WTC11 (cell line): ENCODE results near the gene TMEM178B. TPM values are rescaled to one million over a fixed set of nuclear protein-coding genes. Genes with fewer than 3 reads are reported as not detected.
"Not testable (repeated sequence)": the region's sequence is repeated elsewhere in the genome, so short reads cannot be mapped to it uniquely, and the experiment has no call there.

Experiments
- ATAC-seq: fragments of 200-7000 bp; cut with Tn5 transposase; 2 replicates; pipeline ENCODE4 v1.10.0; 2021; ENCODE audit warnings: mild to moderate bottlenecking, moderate library complexity
- CTCF ChIA-PET: fragments of 300-600 bp; sonication (Branson Sonifier 250); formaldehyde crosslinking; loops from one replicate; lab custom pipeline; 2021; ENCODE audit warnings: antibody characterized with exemption; lab: Charles Lee
- POLR2A ChIA-PET: fragments of 350-600 bp; sonication (Branson Sonifier 250); formaldehyde crosslinking; loops from one replicate; lab custom pipeline; 2021; ENCODE audit warnings: antibody characterized with exemption; lab: Charles Lee
- DNase-seq: peaks from one replicate; pipeline ENCODE4 v3.0.0; 2021; ENCODE audit warnings: low spot score
- H3K27ac Mint-ChIP-seq: 2 replicates; pipeline ENCODE4 v1.8.0; 2021; ENCODE audit warnings: mixed read lengths
- H3K27me3 Mint-ChIP-seq: 2 replicates; pipeline ENCODE4 v1.8.0; 2021; ENCODE audit warnings: low read depth, mild to moderate bottlenecking, moderate library complexity, mixed read lengths
- H3K36me3 Mint-ChIP-seq: 2 replicates; pipeline ENCODE4 v1.8.0; 2021; ENCODE audit warnings: mixed read lengths
- H3K4me1 Mint-ChIP-seq: 2 replicates; pipeline ENCODE4 v1.8.0; 2022; ENCODE audit warnings: mixed read lengths
- H3K4me3 Mint-ChIP-seq: 2 replicates; pipeline ENCODE4 v1.8.0; 2021; ENCODE audit warnings: mild to moderate bottlenecking, moderate library complexity, mixed read lengths
- H3K9me3 Mint-ChIP-seq: 2 replicates; pipeline ENCODE4 v1.8.0; 2021; ENCODE audit warnings: mixed read lengths
- CDX4 ChIP-seq: fragments of 250-450 bp; sonication (Bioruptor Pico); IDR thresholded peaks from 2 replicates; pipeline ENCODE4 v1.9.0; 2021; ENCODE audit warnings: moderate library complexity, mild to moderate bottlenecking, inconsistent platforms, borderline replicate concordance
- MXD4 ChIP-seq: fragments of 250-450 bp; sonication (Bioruptor Pico); IDR thresholded peaks from 2 replicates; pipeline ENCODE4 v1.8.0; 2021; ENCODE audit warnings: mild to moderate bottlenecking, moderate library complexity, borderline replicate concordance
- NFYB ChIP-seq: sonication (generic); formaldehyde crosslinking; conservative IDR thresholded peaks from 2 replicates; pipeline ENCODE4 v1.8.0; 2022; ENCODE audit warnings: low read depth, missing genetic modification reagents
- NR1H2 ChIP-seq: sonication (generic); formaldehyde crosslinking; IDR thresholded peaks from 2 replicates; pipeline ENCODE4 v1.9.0; 2021; ENCODE audit warnings: mild to moderate bottlenecking, moderate library complexity, missing genetic modification reagents
- OVOL2 ChIP-seq: fragments of 250-450 bp; sonication (Bioruptor Pico); IDR thresholded peaks from 2 replicates; pipeline ENCODE4 v1.9.0; 2021; ENCODE audit warnings: mild to moderate bottlenecking, borderline replicate concordance
- RORB ChIP-seq: fragments of 250-450 bp; sonication (Bioruptor Pico); IDR thresholded peaks from 2 replicates; pipeline ENCODE4 v1.9.0; 2021; ENCODE audit warnings: mild to moderate bottlenecking
- SMAD3 ChIP-seq: sonication (generic); formaldehyde crosslinking; IDR thresholded peaks from 2 replicates; pipeline ENCODE4 v1.8.0; 2022; ENCODE audit warnings: missing genetic modification reagents, mild to moderate bottlenecking, borderline replicate concordance
- STAT6 ChIP-seq: sonication (generic); formaldehyde crosslinking; conservative IDR thresholded peaks from 2 replicates; pipeline ENCODE4 v1.8.1; 2023; ENCODE audit warnings: mild to moderate bottlenecking, low read depth, missing genetic modification reagents, moderate library complexity
- ZNF396 ChIP-seq: fragments of 250-450 bp; sonication (Bioruptor Pico); IDR thresholded peaks from 2 replicates; pipeline ENCODE4 v1.8.0; 2021; ENCODE audit warnings: mild to moderate bottlenecking, moderate library complexity, borderline replicate concordance
- ZNF512 ChIP-seq: sonication (generic); formaldehyde crosslinking; IDR thresholded peaks from 2 replicates; pipeline ENCODE4 v1.8.1; 2022; ENCODE audit warnings: missing genetic modification reagents, borderline replicate concordance
- ZNF532 ChIP-seq: fragments of 250-450 bp; sonication (Bioruptor Pico); IDR thresholded peaks from 2 replicates; pipeline ENCODE4 v1.9.0; 2021; ENCODE audit warnings: mild to moderate bottlenecking, borderline replicate concordance
- ZSCAN18 ChIP-seq: fragments of 250-450 bp; sonication (Bioruptor Pico); IDR thresholded peaks from 2 replicates; pipeline ENCODE4 v2.1.2; 2022; ENCODE audit warnings: mild to moderate bottlenecking, moderate library complexity
- total RNA-seq: library from RNA; stranded (reverse); gene quantifications from 3 replicates; pipeline ENCODE4 v1.2.3, GENCODE V29; 2021
- TF ChIP-seq, protein P1 (sequence below): sonication (generic); formaldehyde crosslinking; IDR thresholded peaks from 2 replicates; pipeline ENCODE4 v1.8.1; 2023; ENCODE audit warnings: mild to moderate bottlenecking, missing genetic modification reagents, moderate library complexity

The TMEM178B gene
- total RNA-seq, 1 experiment from 2014 or later, result 20.4 TPM

DNA sequence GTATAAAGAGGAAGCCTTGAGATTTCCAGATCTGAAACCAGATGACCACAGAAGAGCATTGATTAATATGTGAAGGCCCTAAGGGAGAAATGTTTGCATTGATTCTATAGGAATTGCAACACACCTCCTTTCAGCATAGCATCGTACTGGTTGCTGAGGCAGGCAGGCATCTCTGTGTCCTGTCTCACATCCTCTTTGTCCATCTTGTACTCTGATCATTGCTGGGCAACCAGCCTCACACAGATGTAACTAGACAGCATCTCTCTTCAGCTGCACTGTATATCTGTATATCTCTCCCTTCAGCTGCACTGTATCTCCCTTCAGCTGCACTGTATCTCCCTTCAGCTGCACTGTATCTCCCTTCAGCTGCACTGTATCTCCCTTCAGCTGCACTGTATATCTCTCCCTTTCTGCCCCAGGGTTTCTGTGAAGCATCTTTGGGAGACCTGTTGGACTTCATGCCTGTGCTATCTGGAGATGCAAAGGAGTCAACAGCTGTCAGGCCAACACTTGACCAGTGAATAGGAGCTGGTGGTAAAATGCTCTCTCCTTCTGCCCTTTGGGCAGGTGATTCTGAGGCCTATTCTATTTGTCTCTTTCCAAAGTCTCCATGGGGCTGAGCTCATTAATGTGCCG, 40.3 kb downstream of the TMEM178B start (continued):
- no peak for TF ChIP-seq RORB
- no peak for TF ChIP-seq CDX4 (CRISPR knock-in tag)
- no peak for TF ChIP-seq ZNF512
- no peak for TF ChIP-seq STAT6 (CRISPR knock-in tag)
- TF ChIP-seq, all 79 proteins: peak for 0

- H3K27ac Mint-ChIP-seq, result no peak overlapping the region
- peaks cover 9% of the 10 kb centered on the region for H3K9me3 Mint-ChIP-seq
- TF ChIP-seq, protein P1, sequence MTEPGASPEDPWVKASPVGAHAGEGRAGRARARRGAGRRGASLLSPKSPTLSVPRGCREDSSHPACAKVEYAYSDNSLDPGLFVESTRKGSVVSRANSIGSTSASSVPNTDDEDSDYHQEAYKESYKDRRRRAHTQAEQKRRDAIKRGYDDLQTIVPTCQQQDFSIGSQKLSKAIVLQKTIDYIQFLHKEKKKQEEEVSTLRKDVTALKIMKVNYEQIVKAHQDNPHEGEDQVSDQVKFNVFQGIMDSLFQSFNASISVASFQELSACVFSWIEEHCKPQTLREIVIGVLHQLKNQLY (CRISPR knock-in tag), result no peak
- no peak for TF ChIP-seq ZSCAN18
- TF ChIP-seq OVOL2 (CRISPR knock-in tag), result no peak
- no peak for TF ChIP-seq ZNF532
- no peak for TF ChIP-seq NFYB (CRISPR knock-in tag)
- TF ChIP-seq MXD4 (CRISPR knock-in tag), result no peak
- TF ChIP-seq SMAD3 (CRISPR knock-in tag), result no peak
- no peak for TF ChIP-seq ZNF396 (CRISPR knock-in tag)
- no peak for TF ChIP-seq NR1H2 (CRISPR knock-in tag)
- H3K27me3 Mint-ChIP-seq, result no peaks in the 10 kb centered on the region; the same call in 1 of the 2 replicates
- no peak overlapping the region for H3K4me3 Mint-ChIP-seq
- H3K4me1 Mint-ChIP-seq, result peaks cover 28% of the 10 kb centered on the region
- DNase-seq, result no peak
- ChIA-PET POLR2A (interaction anchor here (1.8 kb wide), 1 partner anchor 40 kb away, joined by 4 read pairs; no protein-coding TSS in a partner anchor), CTCF (no interaction called here)
- ATAC-seq, result no peak
- peaks cover 7% of the 10 kb centered on the region for H3K36me3 Mint-ChIP-seq
Measured at GRCh38 chr7:141115965-141116364, 42.1 kb downstream of the TMEM178B start.

- H3K27ac Mint-ChIP-seq, H3K27me3 Mint-ChIP-seq, DNase-seq, H3K36me3 Mint-ChIP-seq, ATAC-seq, H3K4me3 Mint-ChIP-seq, CTCF ChIA-PET, POLR2A ChIA-PET, H3K9me3 Mint-ChIP-seq: not testable (repeated sequence)
- H3K4me1 Mint-ChIP-seq, result peaks cover 35% of the 10 kb centered on the region
Measured at GRCh38 chr7:141116661-141117060, 42.8 kb downstream of the TMEM178B start.
